GM19455 (cell line): Measurements from ENCODE around the gene ENPP7.

Source experiments
- ATAC-seq: cut with Tn5 transposase; IDR thresholded peaks from one replicate; pipeline ENCODE4 v1.9.1; 2021; ENCODE audit not compliant: unreplicated experiment

ENPP7 gene

GRCh38 chr17:79730437-79730768 is 340 bp upstream of the ENPP7 start:
- ATAC-seq: no peak

DNA sequence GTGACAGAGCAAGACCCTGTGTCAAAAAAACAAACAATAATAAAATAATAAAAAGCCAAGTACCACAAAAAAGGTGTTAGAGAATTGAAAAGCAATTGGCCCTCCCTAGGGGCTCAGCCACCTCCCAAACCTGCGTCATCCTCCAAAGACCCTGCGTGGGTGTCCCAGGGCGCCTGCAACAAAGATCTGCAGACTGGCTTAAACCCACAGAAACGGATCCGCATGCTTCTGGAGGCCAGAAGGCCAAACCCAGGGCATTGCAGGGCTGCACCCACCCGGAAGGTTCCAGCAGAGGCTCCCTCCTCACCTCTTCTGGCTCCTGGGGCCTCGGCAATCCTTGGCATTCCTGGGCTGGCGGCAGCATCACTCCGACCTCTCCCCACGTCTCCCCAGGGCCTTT is 1.5 kb downstream of the ENPP7 start:
- ATAC-seq: no peak

DNA sequence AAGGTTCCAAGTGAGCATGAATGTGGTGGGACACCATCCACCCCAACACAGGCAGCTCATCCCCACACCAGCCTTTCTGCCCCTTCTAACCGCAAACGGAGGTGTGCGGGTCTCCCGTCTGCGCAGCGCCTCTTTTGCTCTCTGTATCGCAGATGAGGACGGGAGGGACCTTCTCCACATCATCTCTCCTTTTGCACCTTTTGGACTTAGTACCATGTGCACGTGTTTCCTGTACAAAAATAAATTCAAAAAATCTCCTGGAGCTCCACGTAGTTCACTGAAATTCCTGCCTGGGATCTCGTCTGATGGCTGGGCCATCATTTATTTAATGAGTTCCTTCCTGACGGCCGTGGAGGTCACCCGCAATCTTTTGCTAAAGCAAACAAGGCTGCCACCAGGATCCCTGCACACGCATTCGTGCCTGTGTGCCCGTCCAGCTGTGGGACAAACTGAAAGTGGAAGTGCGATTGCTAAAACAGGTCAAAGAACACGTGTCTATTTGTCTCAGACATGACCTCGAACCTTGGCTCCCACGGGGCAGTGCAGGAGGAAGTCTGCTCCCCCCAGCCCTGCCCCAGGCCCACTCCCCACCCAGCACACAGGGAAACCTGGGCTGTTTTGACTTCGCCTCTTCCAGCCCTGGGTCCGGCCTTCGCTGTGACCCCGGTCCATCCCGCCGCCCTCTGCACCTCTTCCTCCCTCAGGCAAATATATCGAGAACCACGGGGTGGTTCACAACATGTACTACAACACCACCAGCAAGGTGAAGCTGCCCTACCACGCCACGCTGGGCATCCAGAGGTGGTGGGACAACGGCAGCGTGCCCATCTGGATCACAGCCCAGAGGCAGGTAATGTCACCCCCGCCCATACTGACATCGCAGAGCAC is 2.3 kb downstream of the ENPP7 start:
- no peak for ATAC-seq

DNA sequence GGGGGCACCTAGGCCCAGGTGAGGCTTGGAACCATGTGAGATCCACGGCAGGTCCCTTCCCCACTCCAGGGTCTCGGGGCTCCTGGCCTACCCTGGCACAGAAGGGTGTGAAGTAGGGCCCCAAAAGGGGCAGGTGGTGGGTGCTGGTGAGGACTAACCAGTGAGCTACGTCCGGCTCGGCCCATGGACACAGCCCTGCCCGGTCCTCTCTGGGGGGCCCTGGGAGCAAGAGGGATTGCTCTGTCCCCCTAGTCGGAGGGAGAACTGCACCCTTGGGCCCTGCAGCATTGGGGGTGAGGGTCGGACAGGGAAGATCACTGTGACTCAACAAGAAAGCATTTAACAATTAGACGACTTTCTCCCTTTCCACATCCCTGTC is 2.9 kb downstream of the ENPP7 start:
- ATAC-seq: no peak

GRCh38 chr17:79735096-79735495 is 4.4 kb downstream of the ENPP7 start:
- no peak for ATAC-seq

- no peak for ATAC-seq
These were observed 6.5 kb downstream of the ENPP7 start for GRCh38 chr17:79737046-79737921.

GRCh38 chr17:79737922-79738578 is 7.3 kb downstream of the ENPP7 start:
- ATAC-seq: no peak

GRCh38 chr17:79738643-79739042 is 7.9 kb downstream of the ENPP7 start:
- ATAC-seq: no peak

DNA sequence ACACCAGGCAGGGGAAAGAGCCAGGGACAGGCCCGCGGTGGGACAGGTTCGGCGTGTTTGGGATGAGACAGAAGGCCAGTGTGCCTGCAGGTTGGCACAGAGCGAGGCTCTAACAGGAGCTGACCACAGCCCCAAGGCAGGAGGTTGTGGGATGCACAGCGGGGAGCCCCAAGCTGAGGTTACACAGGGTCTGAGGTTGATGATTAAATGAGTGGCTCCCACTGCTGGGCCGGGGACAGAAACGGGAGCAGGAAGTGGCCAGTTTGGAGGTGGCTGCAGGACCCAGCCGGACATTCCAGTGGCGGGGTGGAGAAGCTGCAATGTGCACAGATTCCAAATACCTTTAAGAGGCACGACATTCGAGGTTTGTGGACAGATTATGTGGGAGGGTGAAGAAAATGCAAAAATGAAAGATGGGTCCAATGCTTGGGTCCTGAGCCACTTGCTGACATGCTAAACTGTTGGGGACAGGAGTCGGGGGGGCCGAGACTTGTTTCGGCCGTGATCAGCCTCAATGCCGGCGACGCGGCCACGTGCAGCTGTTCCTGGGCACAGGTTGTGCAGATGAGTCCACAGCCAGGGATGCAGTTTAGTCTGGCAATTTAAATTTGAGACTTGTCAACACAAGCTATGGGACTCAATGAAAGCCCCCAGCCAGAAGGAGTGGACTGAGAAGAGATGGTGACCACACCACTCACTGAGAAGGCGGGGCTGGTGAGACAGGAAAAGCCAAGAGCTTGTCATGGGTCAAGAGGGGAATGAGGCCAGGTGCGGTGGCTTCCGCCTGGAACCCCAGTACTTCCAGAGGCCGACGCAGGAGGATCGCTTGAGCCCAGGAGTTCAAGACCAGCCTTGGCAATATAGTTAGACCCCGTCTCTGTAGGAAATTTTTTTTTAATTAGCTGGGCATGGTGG is 8.7 kb downstream of the ENPP7 start:
- no peak for ATAC-seq

- ATAC-seq: no peak
These were observed 9.7 kb downstream of the ENPP7 start for GRCh38 chr17:79740413-79740812.

DNA sequence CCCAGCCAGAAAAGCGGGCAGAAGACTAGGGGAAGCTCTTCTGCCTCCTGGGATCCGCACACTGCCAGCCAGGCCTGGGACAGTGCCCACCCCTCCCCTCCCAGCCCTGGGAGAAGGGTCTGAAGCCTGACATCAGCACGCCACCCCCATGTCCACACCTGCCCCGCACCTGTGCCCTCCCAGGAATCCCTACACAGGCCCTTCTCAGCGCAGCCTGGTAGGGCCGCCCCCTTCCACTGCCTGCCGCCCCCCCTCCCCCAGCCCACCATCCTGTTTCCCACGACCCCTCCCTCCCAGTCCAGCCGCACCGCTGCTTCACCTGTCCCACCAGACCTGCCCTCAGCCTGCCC is 10.6 kb downstream of the ENPP7 start:
- no peak for ATAC-seq

DNA sequence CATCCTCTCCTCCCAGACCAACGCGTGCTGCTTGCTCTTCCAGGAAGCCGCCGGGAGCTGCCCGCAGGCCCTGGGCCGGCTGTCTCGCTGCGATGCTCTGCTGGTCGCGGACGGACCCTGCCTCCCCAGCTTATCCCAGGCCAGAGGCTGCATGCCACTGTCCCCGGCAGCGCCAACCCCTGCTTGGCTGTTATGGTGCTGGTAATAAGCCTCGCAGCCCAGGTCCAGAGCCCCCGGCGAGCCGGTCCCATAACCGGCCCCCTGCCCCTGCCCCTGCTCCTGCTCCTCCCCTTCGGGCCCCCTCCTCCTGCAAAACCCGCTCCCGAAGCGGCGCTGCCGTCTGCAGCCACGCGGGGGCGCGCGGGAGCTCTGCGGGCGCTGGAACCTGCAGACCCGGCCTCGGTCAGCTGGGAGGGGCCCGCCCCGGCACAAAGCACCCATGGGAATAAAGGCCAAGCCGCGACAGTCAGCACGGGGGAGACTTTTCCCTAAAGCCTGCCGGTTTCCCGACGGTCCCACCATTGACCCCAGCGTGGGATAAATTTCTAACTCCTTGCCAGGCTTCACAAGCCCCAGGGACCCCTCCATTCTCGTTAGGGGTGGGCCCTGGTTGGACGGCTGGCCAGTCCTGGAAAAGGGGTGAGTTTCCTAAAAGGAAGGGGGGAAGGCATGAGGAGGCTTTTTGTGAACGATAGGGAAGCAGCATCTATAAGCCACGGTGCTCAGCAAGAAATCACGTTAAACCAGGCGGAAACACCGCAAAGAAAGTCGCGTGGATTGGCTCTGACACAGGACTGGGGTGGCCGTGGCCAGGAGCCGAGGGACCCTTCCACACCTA is 11.2 kb downstream of the ENPP7 start:
- ATAC-seq: no peak

DNA sequence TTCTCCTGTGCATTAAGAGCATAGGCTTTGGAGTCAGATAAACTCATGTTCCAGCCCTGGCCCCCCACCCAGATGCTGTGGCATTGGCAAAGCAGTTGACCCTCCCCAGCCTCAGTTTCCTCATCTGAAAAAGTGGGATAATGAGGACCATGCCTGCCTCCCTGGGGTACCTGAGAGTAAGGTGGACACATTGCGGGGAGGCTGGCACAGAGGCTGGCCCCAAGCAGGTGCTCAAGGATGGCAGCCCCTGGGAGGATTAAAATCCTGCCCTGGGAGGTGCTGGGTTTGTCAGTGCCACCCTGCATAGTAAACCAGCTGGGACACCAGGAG is 11.8 kb downstream of the ENPP7 start:
- no peak for ATAC-seq

GRCh38 chr17:79742951-79743476 is 12.3 kb downstream of the ENPP7 start:
- no peak for ATAC-seq

DNA sequence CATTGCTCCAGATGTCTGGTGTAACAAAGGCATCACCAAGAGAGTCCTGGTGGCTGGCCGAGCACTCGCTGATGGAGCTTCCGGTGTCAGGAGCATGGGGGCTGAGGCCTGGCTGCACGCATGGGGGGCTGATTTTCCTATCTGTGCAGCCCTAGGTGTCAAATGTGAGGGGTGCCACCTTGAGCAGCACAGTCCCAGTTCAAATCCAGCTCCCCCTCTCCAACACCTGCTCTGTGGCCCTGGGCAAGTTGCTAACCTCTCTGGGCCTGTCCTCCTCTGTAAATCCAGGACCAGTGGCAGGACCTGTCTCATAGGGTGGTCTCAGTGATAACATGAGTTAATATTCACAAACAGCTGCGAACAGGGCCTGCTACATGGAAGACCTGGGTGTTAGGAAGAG is 12.9 kb downstream of the ENPP7 start:
- ATAC-seq: no peak

GRCh38 chr17:79745641-79746105 is 14.9 kb downstream of the ENPP7 start:
- no peak for ATAC-seq

- ATAC-seq: no peak
These were observed 16.3 kb downstream of the ENPP7 start for GRCh38 chr17:79746889-79747507.

- no peak for ATAC-seq
These were observed 17.0 kb downstream of the ENPP7 start for GRCh38 chr17:79747508-79748294.
